Suprapubic skin (tissue), 4 donors: ENCODE results near the gene PPP2R2C.

Source experiments
- EP300 ChIP-seq: sonication (generic); formaldehyde crosslinking; IDR thresholded peaks from one replicate; pipeline ENCODE4 v1.6.1; 2017; ENCODE audit warnings: antibody characterized with exemption
- POLR2A ChIP-seq, 2 donors: fragments of 450-650 bp; IDR thresholded peaks; one replicate each; pipeline ENCODE4 v1.6.1; 2017; ENCODE audit warnings: antibody characterized with exemption in 2 of 2, mild to moderate bottlenecking in 2 of 2, moderate library complexity in 2 of 2
- POLR2AphosphoS5 ChIP-seq, 3 donors: sonication (generic); formaldehyde crosslinking; IDR thresholded peaks; one replicate each; pipeline ENCODE4 v1.6.1; 2017; ENCODE audit warnings: antibody characterized with exemption in 3 of 3
- TF ChIP-seq, protein P1 (sequence below), 2 donors: fragments of 200-600 bp in 1 of 2; fragments of 450-650 bp in 1 of 2; sonication (generic) in 1 of 2; IDR thresholded peaks; one replicate each; pipeline ENCODE4 v1.5.1; 2016 to 2019; ENCODE audit warnings: antibody characterized with exemption in 2 of 2, mild to moderate bottlenecking in 1 of 2, moderate library complexity in 1 of 2

GRCh38 chr4:6290256-6290655 is 182.2 kb downstream of the PPP2R2C start:
- TF ChIP-seq, protein P1, sequence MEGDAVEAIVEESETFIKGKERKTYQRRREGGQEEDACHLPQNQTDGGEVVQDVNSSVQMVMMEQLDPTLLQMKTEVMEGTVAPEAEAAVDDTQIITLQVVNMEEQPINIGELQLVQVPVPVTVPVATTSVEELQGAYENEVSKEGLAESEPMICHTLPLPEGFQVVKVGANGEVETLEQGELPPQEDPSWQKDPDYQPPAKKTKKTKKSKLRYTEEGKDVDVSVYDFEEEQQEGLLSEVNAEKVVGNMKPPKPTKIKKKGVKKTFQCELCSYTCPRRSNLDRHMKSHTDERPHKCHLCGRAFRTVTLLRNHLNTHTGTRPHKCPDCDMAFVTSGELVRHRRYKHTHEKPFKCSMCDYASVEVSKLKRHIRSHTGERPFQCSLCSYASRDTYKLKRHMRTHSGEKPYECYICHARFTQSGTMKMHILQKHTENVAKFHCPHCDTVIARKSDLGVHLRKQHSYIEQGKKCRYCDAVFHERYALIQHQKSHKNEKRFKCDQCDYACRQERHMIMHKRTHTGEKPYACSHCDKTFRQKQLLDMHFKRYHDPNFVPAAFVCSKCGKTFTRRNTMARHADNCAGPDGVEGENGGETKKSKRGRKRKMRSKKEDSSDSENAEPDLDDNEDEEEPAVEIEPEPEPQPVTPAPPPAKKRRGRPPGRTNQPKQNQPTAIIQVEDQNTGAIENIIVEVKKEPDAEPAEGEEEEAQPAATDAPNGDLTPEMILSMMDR (IDR thresholded peaks at IDR 0.05), result no peak
- TF ChIP-seq POLR2A (IDR thresholded peaks at IDR 0.05), result no peak
- TF ChIP-seq EP300, result no peak
- TF ChIP-seq POLR2AphosphoS5 (IDR thresholded peaks at IDR 0.05), result no peak
